Measurements from ENCODE around the gene SMARCE1.

The SMARCE1 gene

GRCh38 chr17:40607641-40608040 is 40.0 kb downstream of the SMARCE1 start:
- Histone ChIP-seq H3K4me1 (ENCODE audit: control insufficient read depth, insufficient read depth, low read length) (no peaks in the 10 kb centered on the region), H3K36me3 (ENCODE audit: insufficient read depth, low read length) (no peaks in the 10 kb centered on the region), H3K9ac (ENCODE audit: low read depth, low read length) (no peak overlapping the region), H3K9me3 (replicated peaks; ENCODE audit: low read length) (no peaks in the 10 kb centered on the region), H3K4me3 (ENCODE audit: low read length) (no peak overlapping the region), H3K27me3 (ENCODE audit: control insufficient read depth, insufficient read depth, low read length) (peaks cover 67% of the 10 kb centered on the region), H3K4me2 (ENCODE audit: low read length) (no peak overlapping the region)

GRCh38 chr17:40606548-40607353 is 40.9 kb downstream of the SMARCE1 start:
- H3K4me1 ChIP-seq (ENCODE audit: control insufficient read depth, insufficient read depth, low read length), result no peaks in the 10 kb centered on the region
- peaks cover 61% of the 10 kb centered on the region for H3K27me3 ChIP-seq (ENCODE audit: control insufficient read depth, insufficient read depth, low read length)
- H3K36me3 ChIP-seq (ENCODE audit: insufficient read depth, low read length), result no peaks in the 10 kb centered on the region
- H3K4me2 ChIP-seq (ENCODE audit: low read length), result no peak overlapping the region
- H3K9me3 ChIP-seq (replicated peaks; ENCODE audit: low read length), result no peaks in the 10 kb centered on the region
- H3K4me3 ChIP-seq (ENCODE audit: low read length), result no peak overlapping the region
- H3K9ac ChIP-seq (ENCODE audit: low read depth, low read length), result no peak overlapping the region

- peaks cover 57% of the 10 kb centered on the region for H3K27me3 ChIP-seq (ENCODE audit: control insufficient read depth, insufficient read depth, low read length)
- H3K9ac ChIP-seq (ENCODE audit: low read depth, low read length), result no peak overlapping the region
- no peak overlapping the region for H3K4me2 ChIP-seq (ENCODE audit: low read length)
- no peak overlapping the region for H3K4me3 ChIP-seq (ENCODE audit: low read length)
- no peaks in the 10 kb centered on the region for H3K9me3 ChIP-seq (replicated peaks; ENCODE audit: low read length)
- no peaks in the 10 kb centered on the region for H3K36me3 ChIP-seq (ENCODE audit: insufficient read depth, low read length)
- H3K4me1 ChIP-seq (ENCODE audit: control insufficient read depth, insufficient read depth, low read length), result no peaks in the 10 kb centered on the region
Observed at GRCh38 chr17:40605306-40605705, 42.3 kb downstream of the SMARCE1 start.

- H3K9ac ChIP-seq (ENCODE audit: low read depth, low read length), result no peak overlapping the region
- no peaks in the 10 kb centered on the region for H3K9me3 ChIP-seq (replicated peaks; ENCODE audit: low read length)
- H3K4me2 ChIP-seq (ENCODE audit: low read length), result no peak overlapping the region
- H3K4me1 ChIP-seq (ENCODE audit: control insufficient read depth, insufficient read depth, low read length), result no peaks in the 10 kb centered on the region
- peaks cover 50% of the 10 kb centered on the region for H3K27me3 ChIP-seq (ENCODE audit: control insufficient read depth, insufficient read depth, low read length)
- H3K36me3 ChIP-seq (ENCODE audit: insufficient read depth, low read length), result no peaks in the 10 kb centered on the region
- H3K4me3 ChIP-seq (ENCODE audit: low read length), result no peak overlapping the region
Observed at GRCh38 chr17:40604327-40605080, 43.1 kb downstream of the SMARCE1 start.

- no peak overlapping the region for H3K9ac ChIP-seq (ENCODE audit: low read depth, low read length)
- no peak overlapping the region for H3K4me2 ChIP-seq (ENCODE audit: low read length)
- H3K4me3 ChIP-seq (ENCODE audit: low read length), result no peak overlapping the region
- H3K9me3 ChIP-seq (replicated peaks; ENCODE audit: low read length), result no peaks in the 10 kb centered on the region
- H3K36me3 ChIP-seq (ENCODE audit: insufficient read depth, low read length), result no peaks in the 10 kb centered on the region
- peaks cover 46% of the 10 kb centered on the region for H3K27me3 ChIP-seq (ENCODE audit: control insufficient read depth, insufficient read depth, low read length)
- peaks cover 2% of the 10 kb centered on the region for H3K4me1 ChIP-seq (ENCODE audit: control insufficient read depth, insufficient read depth, low read length)
Observed at GRCh38 chr17:40602445-40603443, 44.9 kb downstream of the SMARCE1 start.

- H3K36me3 ChIP-seq (ENCODE audit: insufficient read depth, low read length), result no peaks in the 10 kb centered on the region
- H3K27me3 ChIP-seq (ENCODE audit: control insufficient read depth, insufficient read depth, low read length), result peaks cover 26% of the 10 kb centered on the region
- H3K4me2 ChIP-seq (ENCODE audit: low read length), result no peak overlapping the region
- H3K4me1 ChIP-seq (ENCODE audit: control insufficient read depth, insufficient read depth, low read length), result peaks cover 2% of the 10 kb centered on the region
- no peak overlapping the region for H3K4me3 ChIP-seq (ENCODE audit: low read length)
- no peak overlapping the region for H3K9ac ChIP-seq (ENCODE audit: low read depth, low read length)
- no peaks in the 10 kb centered on the region for H3K9me3 ChIP-seq (replicated peaks; ENCODE audit: low read length)
Observed at GRCh38 chr17:40600486-40601046, 47.1 kb downstream of the SMARCE1 start.

- Histone ChIP-seq H3K9ac (ENCODE audit: low read depth, low read length) (no peak overlapping the region), H3K9me3 (replicated peaks; ENCODE audit: low read length) (no peaks in the 10 kb centered on the region), H3K4me3 (ENCODE audit: low read length) (no peak overlapping the region), H3K4me2 (ENCODE audit: low read length) (no peak overlapping the region), H3K4me1 (ENCODE audit: control insufficient read depth, insufficient read depth, low read length) (peaks cover 2% of the 10 kb centered on the region), H3K36me3 (ENCODE audit: insufficient read depth, low read length) (no peaks in the 10 kb centered on the region), H3K27me3 (ENCODE audit: control insufficient read depth, insufficient read depth, low read length) (peaks cover 18% of the 10 kb centered on the region)
Observed at GRCh38 chr17:40599468-40599763, 48.2 kb downstream of the SMARCE1 start.

- H3K27me3 ChIP-seq (ENCODE audit: control insufficient read depth, insufficient read depth, low read length), result peaks cover 14% of the 10 kb centered on the region
- H3K4me1 ChIP-seq (ENCODE audit: control insufficient read depth, insufficient read depth, low read length), result peaks cover 2% of the 10 kb centered on the region
Observed at GRCh38 chr17:40598619-40599467, 48.8 kb downstream of the SMARCE1 start.

GRCh38 chr17:40598301-40598618 is 49.4 kb downstream of the SMARCE1 start:
- Histone ChIP-seq H3K4me3 (ENCODE audit: low read length) (no peak overlapping the region), H3K9me3 (replicated peaks; ENCODE audit: low read length) (no peaks in the 10 kb centered on the region), H3K27me3 (ENCODE audit: control insufficient read depth, insufficient read depth, low read length) (peaks cover 19% of the 10 kb centered on the region), H3K36me3 (ENCODE audit: insufficient read depth, low read length) (no peaks in the 10 kb centered on the region), H3K9ac (ENCODE audit: low read depth, low read length) (no peak overlapping the region), H3K4me1 (ENCODE audit: control insufficient read depth, insufficient read depth, low read length) (peaks cover 2% of the 10 kb centered on the region), H3K4me2 (ENCODE audit: low read length) (no peak overlapping the region)

More at GRCh38 chr17:40598619-40599467, 48.8 kb downstream of the SMARCE1 start:
- H3K4me3 ChIP-seq (ENCODE audit: low read length), result no peak overlapping the region
- H3K9ac ChIP-seq (ENCODE audit: low read depth, low read length), result no peak overlapping the region
- H3K9me3 ChIP-seq (replicated peaks; ENCODE audit: low read length), result no peaks in the 10 kb centered on the region
- H3K36me3 ChIP-seq (ENCODE audit: insufficient read depth, low read length), result no peaks in the 10 kb centered on the region
- peak overlapping the region; percentile 32 for H3K4me2 ChIP-seq (ENCODE audit: low read length)

GRCh38 chr17:40597556-40598300 is 49.9 kb downstream of the SMARCE1 start:
- peaks cover 22% of the 10 kb centered on the region for H3K27me3 ChIP-seq (ENCODE audit: control insufficient read depth, insufficient read depth, low read length)
- no peaks in the 10 kb centered on the region for H3K9me3 ChIP-seq (replicated peaks; ENCODE audit: low read length)
- H3K4me2 ChIP-seq (ENCODE audit: low read length), result no peak overlapping the region
- no peaks in the 10 kb centered on the region for H3K36me3 ChIP-seq (ENCODE audit: insufficient read depth, low read length)
- H3K9ac ChIP-seq (ENCODE audit: low read depth, low read length), result no peak overlapping the region
- peaks cover 2% of the 10 kb centered on the region for H3K4me1 ChIP-seq (ENCODE audit: control insufficient read depth, insufficient read depth, low read length)
- no peak overlapping the region for H3K4me3 ChIP-seq (ENCODE audit: low read length)

All from skeletal muscle satellite cell (primary cell).